ENCODE measurements around the gene LIMK2.
"Not testable (repeated sequence)": the region's sequence is repeated elsewhere in the genome, so short reads cannot be mapped to it uniquely, and the experiment has no call there.

The LIMK2 gene

GRCh38 chr22:31244943-31245451 is 32.9 kb downstream of the LIMK2 start:
- DNase-seq, result no peak

GRCh38 chr22:31245998-31246397 is 33.9 kb downstream of the LIMK2 start:
- DNase-seq, result not testable (repeated sequence)

GRCh38 chr22:31246687-31247086 is 34.6 kb downstream of the LIMK2 start:
- no peak for DNase-seq

- no peak for DNase-seq
Measured at GRCh38 chr22:31247726-31248125, 35.6 kb downstream of the LIMK2 start.

- DNase-seq, result no peak
Measured at GRCh38 chr22:31248138-31248745, 36.1 kb downstream of the LIMK2 start.

GRCh38 chr22:31248965-31249958 is 37.2 kb downstream of the LIMK2 start:
- no peak for DNase-seq

- no peak for DNase-seq
Measured at GRCh38 chr22:31250740-31251600, 38.9 kb downstream of the LIMK2 start.

- DNase-seq, result peak; percentile 52
Measured at GRCh38 chr22:31253949-31254348, 41.9 kb downstream of the LIMK2 start.

GRCh38 chr22:31259798-31260473 is 47.8 kb downstream of the LIMK2 start:
- DNase-seq, result no peak

- DNase-seq, result no peak
Measured at GRCh38 chr22:31260474-31260856, 48.4 kb downstream of the LIMK2 start.

- no peak for DNase-seq
Measured at GRCh38 chr22:31262312-31263133, 50.4 kb downstream of the LIMK2 start.

- no peak for DNase-seq
Measured at GRCh38 chr22:31263896-31264640, 52.0 kb downstream of the LIMK2 start.

- DNase-seq, result no peak
Measured at GRCh38 chr22:31268281-31268680, 56.2 kb downstream of the LIMK2 start.

GRCh38 chr22:31269892-31270579 is 57.9 kb downstream of the LIMK2 start:
- DNase-seq, result no peak

GRCh38 chr22:31271026-31271425 is 58.9 kb downstream of the LIMK2 start:
- no peak for DNase-seq

GRCh38 chr22:31271485-31271884 is 59.4 kb downstream of the LIMK2 start:
- DNase-seq, result no peak

- DNase-seq, result peak; percentile 15
Measured at GRCh38 chr22:31272522-31273446, 60.7 kb downstream of the LIMK2 start.

GRCh38 chr22:31274017-31274416 is 61.9 kb downstream of the LIMK2 start:
- no peak for DNase-seq

GRCh38 chr22:31275018-31275417 is 62.9 kb downstream of the LIMK2 start:
- no peak for DNase-seq
